ENCODE data around the gene PIGU. TPM values are rescaled to one million over a fixed set of nuclear protein-coding genes. Genes with fewer than 3 reads are reported as not detected.

Gene PIGU
- total and polyA plus RNA-seq, 2 of the 13 experiments (the other 11 are each of a cell fraction or from before 2014, with no cell fraction given), result 45.5 to 231 TPM

GRCh38 chr20:34514897-34515483 is 161.9 kb downstream of the PIGU start (continued):
- 0 out of 2 replicates have a peak, but pooled peaks have one; percentile 61 for TF ChIP-seq ZBTB44 (CRISPR knock-in tag; IDR thresholded peaks at IDR 0.05)
- TF ChIP-seq ATF2 (CRISPR knock-in tag; IDR thresholded peaks at IDR 0.05), result peak; percentile 30; the same call in 1 of the 2 replicates
- TF ChIP-seq ZNF879 (CRISPR knock-in tag; IDR thresholded peaks at IDR 0.05), result peak; percentile 40; the same call in 1 of the 2 replicates
- TF ChIP-seq, protein P1, sequence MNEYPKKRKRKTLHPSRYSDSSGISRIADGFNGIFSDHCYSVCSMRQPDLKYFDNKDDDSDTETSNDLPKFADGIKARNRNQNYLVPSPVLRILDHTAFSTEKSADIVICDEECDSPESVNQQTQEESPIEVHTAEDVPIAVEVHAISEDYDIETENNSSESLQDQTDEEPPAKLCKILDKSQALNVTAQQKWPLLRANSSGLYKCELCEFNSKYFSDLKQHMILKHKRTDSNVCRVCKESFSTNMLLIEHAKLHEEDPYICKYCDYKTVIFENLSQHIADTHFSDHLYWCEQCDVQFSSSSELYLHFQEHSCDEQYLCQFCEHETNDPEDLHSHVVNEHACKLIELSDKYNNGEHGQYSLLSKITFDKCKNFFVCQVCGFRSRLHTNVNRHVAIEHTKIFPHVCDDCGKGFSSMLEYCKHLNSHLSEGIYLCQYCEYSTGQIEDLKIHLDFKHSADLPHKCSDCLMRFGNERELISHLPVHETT (CRISPR knock-in tag; conservative IDR thresholded peaks at IDR 0.05), result peak; percentile 21; the same call in 1 of the 2 replicates
- 0 out of 2 replicates have a peak, but pooled peaks have one; percentile 40 for TF ChIP-seq SATB2 (CRISPR knock-in tag; IDR thresholded peaks at IDR 0.05)
- TF ChIP-seq, protein P2, sequence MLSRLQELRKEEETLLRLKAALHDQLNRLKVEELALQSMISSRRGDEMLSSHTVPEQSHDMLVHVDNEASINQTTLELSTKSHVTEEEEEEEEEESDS (CRISPR knock-in tag; IDR thresholded peaks at IDR 0.05; ENCODE audit: borderline replicate concordance), result no peak
- TF ChIP-seq, protein P3, sequence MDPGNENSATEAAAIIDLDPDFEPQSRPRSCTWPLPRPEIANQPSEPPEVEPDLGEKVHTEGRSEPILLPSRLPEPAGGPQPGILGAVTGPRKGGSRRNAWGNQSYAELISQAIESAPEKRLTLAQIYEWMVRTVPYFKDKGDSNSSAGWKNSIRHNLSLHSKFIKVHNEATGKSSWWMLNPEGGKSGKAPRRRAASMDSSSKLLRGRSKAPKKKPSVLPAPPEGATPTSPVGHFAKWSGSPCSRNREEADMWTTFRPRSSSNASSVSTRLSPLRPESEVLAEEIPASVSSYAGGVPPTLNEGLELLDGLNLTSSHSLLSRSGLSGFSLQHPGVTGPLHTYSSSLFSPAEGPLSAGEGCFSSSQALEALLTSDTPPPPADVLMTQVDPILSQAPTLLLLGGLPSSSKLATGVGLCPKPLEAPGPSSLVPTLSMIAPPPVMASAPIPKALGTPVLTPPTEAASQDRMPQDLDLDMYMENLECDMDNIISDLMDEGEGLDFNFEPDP (CRISPR knock-in tag; conservative IDR thresholded peaks at IDR 0.05), result 0 out of 2 replicates have a peak, but pooled peaks have one; percentile 65
- TF ChIP-seq, protein P4, sequence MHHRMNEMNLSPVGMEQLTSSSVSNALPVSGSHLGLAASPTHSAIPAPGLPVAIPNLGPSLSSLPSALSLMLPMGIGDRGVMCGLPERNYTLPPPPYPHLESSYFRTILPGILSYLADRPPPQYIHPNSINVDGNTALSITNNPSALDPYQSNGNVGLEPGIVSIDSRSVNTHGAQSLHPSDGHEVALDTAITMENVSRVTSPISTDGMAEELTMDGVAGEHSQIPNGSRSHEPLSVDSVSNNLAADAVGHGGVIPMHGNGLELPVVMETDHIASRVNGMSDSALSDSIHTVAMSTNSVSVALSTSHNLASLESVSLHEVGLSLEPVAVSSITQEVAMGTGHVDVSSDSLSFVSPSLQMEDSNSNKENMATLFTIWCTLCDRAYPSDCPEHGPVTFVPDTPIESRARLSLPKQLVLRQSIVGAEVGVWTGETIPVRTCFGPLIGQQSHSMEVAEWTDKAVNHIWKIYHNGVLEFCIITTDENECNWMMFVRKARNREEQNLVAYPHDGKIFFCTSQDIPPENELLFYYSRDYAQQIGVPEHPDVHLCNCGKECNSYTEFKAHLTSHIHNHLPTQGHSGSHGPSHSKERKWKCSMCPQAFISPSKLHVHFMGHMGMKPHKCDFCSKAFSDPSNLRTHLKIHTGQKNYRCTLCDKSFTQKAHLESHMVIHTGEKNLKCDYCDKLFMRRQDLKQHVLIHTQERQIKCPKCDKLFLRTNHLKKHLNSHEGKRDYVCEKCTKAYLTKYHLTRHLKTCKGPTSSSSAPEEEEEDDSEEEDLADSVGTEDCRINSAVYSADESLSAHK (CRISPR knock-in tag; IDR thresholded peaks at IDR 0.05; ENCODE audit: borderline replicate concordance), result peak; percentile 69; the same call in 1 of the 2 replicates
- TF ChIP-seq PHF21A (CRISPR knock-in tag; IDR thresholded peaks at IDR 0.05), result no peak
- TF ChIP-seq MIER2 (CRISPR knock-in tag; IDR thresholded peaks at IDR 0.05), result peak; percentile 66; the same call in 1 of the 2 replicates
- no peak for TF ChIP-seq ZNF574 (CRISPR knock-in tag; IDR thresholded peaks at IDR 0.05)
- TF ChIP-seq ZC3H13 (CRISPR knock-in tag; IDR thresholded peaks at IDR 0.05), result peak; percentile 59; the same call in 1 of the 2 replicates
- TF ChIP-seq ZNF878 (CRISPR knock-in tag; IDR thresholded peaks at IDR 0.05), result 0 out of 2 replicates have a peak, but pooled peaks have one; percentile 33
- TF ChIP-seq ZNF678 (CRISPR knock-in tag; IDR thresholded peaks at IDR 0.05), result peak; percentile 21; the same call in 1 of the 2 replicates
- 0 out of 2 replicates have a peak, but pooled peaks have one; percentile 44 for TF ChIP-seq KDM6A (CRISPR knock-in tag; IDR thresholded peaks at IDR 0.05; ENCODE audit: low read depth)
- TF ChIP-seq ZNF782 (CRISPR knock-in tag; IDR thresholded peaks at IDR 0.05; ENCODE audit: borderline replicate concordance), result 0 out of 2 replicates have a peak, but pooled peaks have one; percentile 55
- TF ChIP-seq ZNF30 (CRISPR knock-in tag; IDR thresholded peaks at IDR 0.05), result 0 out of 2 replicates have a peak, but pooled peaks have one; percentile 47
